Esophagus squamous epithelium (tissue), 5 donors: ENCODE data around the gene CCDC30. TPM values are rescaled to one million over a fixed set of nuclear protein-coding genes. Genes with fewer than 3 reads are reported as not detected.
"Not testable (repeated sequence)": the region's sequence is repeated elsewhere in the genome, so short reads cannot be mapped to it uniquely, and the experiment has no call there.

ENCODE experiments used
- DNase-seq: peaks from one replicate; lab custom pipeline; 2025; lab: John Stamatoyannopoulos, UW
- H3K27ac ChIP-seq, 4 donors: fragments of 200-600 bp; sonication (generic); one replicate each; pipeline ENCODE4 v1.5.1; 2016 to 2019; ENCODE audit warnings: mild to moderate bottlenecking in 1 of 4
- H3K27me3 ChIP-seq, 4 donors: fragments of 200-600 bp; sonication (generic); 1 replicate in 3 of 4; 2 replicates in 1 of 4; pipeline versions ENCODE4 v1.5.1 to v1.6.0; 2017 to 2021; ENCODE audit warnings: antibody characterized with exemption in 1 of 4
- H3K36me3 ChIP-seq, 3 donors: fragments of 200-600 bp; sonication (generic); one replicate each; pipeline ENCODE4 v1.5.1; 2016 to 2019
- H3K4me1 ChIP-seq, 3 donors: fragments of 200-600 bp; sonication (generic); one replicate each; pipeline ENCODE4 v1.5.1; 2017 to 2019
- H3K4me3 ChIP-seq, 4 donors: fragments of 200-600 bp; sonication (generic); 1 replicate in 3 of 4; 2 replicates in 1 of 4; pipeline ENCODE4 v1.5.1; 2016 to 2019; ENCODE audit warnings: mild to moderate bottlenecking in 2 of 4, moderate library complexity in 1 of 4
- H3K9me3 ChIP-seq, 3 donors: fragments of 200-600 bp; sonication (generic); one replicate each; pipeline ENCODE4 v1.5.1; 2016 to 2019
- CTCF ChIP-seq, 6 experiments: fragments of 450-650 bp in 4 of 6; fragments of 200-600 bp in 2 of 6; sonication (generic) in 2 of 6; IDR thresholded peaks; one replicate each; pipeline ENCODE4 v1.5.1; 2016 to 2019; ENCODE audit warnings: antibody characterized with exemption in 6 of 6, mild to moderate bottlenecking in 4 of 6, moderate library complexity in 4 of 6
- POLR2A ChIP-seq, 4 donors: fragments of 450-650 bp; IDR thresholded peaks; one replicate each; pipeline ENCODE4 v1.6.1; 2017; ENCODE audit warnings: antibody characterized with exemption in 4 of 4, mild to moderate bottlenecking in 4 of 4, moderate library complexity in 3 of 4
- WGBS, 2 donors: methylation state at CpG; one replicate each; pipeline ENCODE4 v1.1.5; 2018; 5-methylcytosine and 5-hydroxymethylcytosine counted together
- intact Hi-C: fragments of 100-400 bp; cut with DNase I; formaldehyde crosslinking; loops from one replicate; pipeline ENCODE4 v1.15.0; 2022
- total RNA-seq, 4 donors: library from RNA; depleted of rRNA; stranded (reverse); fragments of >200 nt; gene quantifications; one replicate each; pipeline ENCODE4 v1.1.0, GENCODE V29; 2016
- donor health status: DM: yes; HTN: yes; CAD: no.

Gene CCDC30
- total RNA-seq, 4 donors from 2014 or later: 0.12 to 1.3 (median 0.42) TPM

- Histone ChIP-seq H3K4me1 (peaks cover 0 to 14% (median 0%) of the 10 kb centered on the region in 3 donors), H3K9me3 (no peaks in the 10 kb centered on the region), H3K27me3 (no peaks in the 10 kb centered on the region), H3K27ac (no peak overlapping the region), H3K4me3 (no peak overlapping the region), H3K36me3 (no peaks in the 10 kb centered on the region)
- intact Hi-C loops: no loop called here
- TF ChIP-seq POLR2A (IDR thresholded peaks at IDR 0.05) (no peak), CTCF (IDR thresholded peaks at IDR 0.05) (no peak)
- WGBS, 2 donors: 10 to 37% methylated on average over 2 of the region's 2 CpGs
- no peak for DNase-seq
Observed at GRCh38 chr1:42618866-42619265, 155.8 kb downstream of the CCDC30 start.

GRCh38 chr1:42620307-42620706, 157.2 kb downstream of the CCDC30 start:
- 24 to 29% methylated on average over 2 of the region's 2 CpGs for WGBS, 2 donors

GRCh38 chr1:42621180-42621579, 158.1 kb downstream of the CCDC30 start:
- 88 to 92% methylated on average over 4 of the region's 4 CpGs for WGBS, 2 donors
- H3K27me3 ChIP-seq, H3K27ac ChIP-seq, H3K4me3 ChIP-seq, H3K36me3 ChIP-seq, H3K9me3 ChIP-seq, DNase-seq, intact Hi-C loops: not testable (repeated sequence)
- H3K4me1 ChIP-seq: peaks cover 0 to 14% (median 0%) of the 10 kb centered on the region in 3 donors

More at GRCh38 chr1:42620307-42620706, 157.2 kb downstream of the CCDC30 start:
- Histone ChIP-seq H3K4me3 (no peak overlapping the region), H3K4me1 (peaks cover 0 to 14% (median 0%) of the 10 kb centered on the region in 3 donors), H3K27me3 (no peaks in the 10 kb centered on the region), H3K27ac (no peak overlapping the region), H3K9me3 (no peaks in the 10 kb centered on the region), H3K36me3 (no peaks in the 10 kb centered on the region)
- no peak for TF ChIP-seq POLR2A (IDR thresholded peaks at IDR 0.05)
- no peak for TF ChIP-seq CTCF (IDR thresholded peaks at IDR 0.05)
- no peak for DNase-seq
- intact Hi-C loops: no loop called here

DNA sequence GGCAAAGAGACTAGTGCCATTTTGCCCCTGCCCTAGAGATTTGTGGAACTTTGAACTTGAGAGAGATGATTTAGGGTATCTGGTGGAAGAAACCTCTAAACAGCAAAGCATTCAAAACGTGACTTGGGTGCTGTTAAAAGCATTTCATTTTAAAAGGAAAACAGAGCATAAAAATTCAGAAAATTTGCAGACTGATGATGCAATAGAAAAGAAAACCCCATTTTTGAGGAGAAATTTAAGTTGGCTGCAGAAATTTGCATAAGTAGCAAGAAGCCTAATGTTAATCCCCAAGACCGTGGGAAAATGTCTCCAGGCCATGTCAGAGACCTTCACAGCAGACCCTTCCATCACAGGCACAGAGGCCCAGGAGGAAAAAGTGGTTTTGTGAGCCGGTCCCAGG, 164.1 kb downstream of the CCDC30 start:
- H3K4me1 ChIP-seq, H3K4me3 ChIP-seq, intact Hi-C loops, H3K9me3 ChIP-seq, H3K27ac ChIP-seq, H3K27me3 ChIP-seq, H3K36me3 ChIP-seq, DNase-seq: not testable (repeated sequence)
- 63 to 89% methylated on average over 3 of the region's 3 CpGs for WGBS, 2 donors

DNA sequence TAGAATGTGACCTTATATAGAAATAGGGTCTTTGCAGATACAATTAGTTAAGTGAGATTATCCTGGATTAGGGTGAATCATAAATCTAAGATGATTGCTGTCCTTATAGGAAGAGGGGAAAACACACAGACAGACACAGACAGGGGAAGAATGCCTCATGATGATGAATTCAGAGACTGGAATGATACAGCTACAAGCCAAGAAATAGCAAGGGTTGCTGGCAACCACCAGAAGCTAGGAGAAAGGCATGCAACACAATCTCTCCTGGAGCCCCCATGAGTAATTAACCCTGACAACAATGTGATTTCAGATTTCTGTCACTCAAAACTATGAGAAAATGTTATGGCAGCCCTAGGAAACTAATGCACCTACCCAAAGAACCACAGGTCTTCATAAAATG, 176.0 kb downstream of the CCDC30 start:
- H3K9me3 ChIP-seq: no peaks in the 10 kb centered on the region
- H3K36me3 ChIP-seq: no peaks in the 10 kb centered on the region
- TF ChIP-seq POLR2A (IDR thresholded peaks at IDR 0.05): no peak
- TF ChIP-seq CTCF (IDR thresholded peaks at IDR 0.05): no peak
- no peaks in the 10 kb centered on the region for H3K4me1 ChIP-seq
- intact Hi-C loops: no loop called here
- H3K27ac ChIP-seq: no peak overlapping the region
- no peaks in the 10 kb centered on the region for H3K27me3 ChIP-seq
- DNase-seq: no peak
- no peak overlapping the region for H3K4me3 ChIP-seq

- Histone ChIP-seq H3K27ac (no peak overlapping the region), H3K27me3 (no peaks in the 10 kb centered on the region), H3K4me1 (no peaks in the 10 kb centered on the region), H3K9me3 (peaks cover 0 to 4% (median 0%) of the 10 kb centered on the region in 3 donors), H3K4me3 (no peak overlapping the region), H3K36me3 (no peaks in the 10 kb centered on the region)
- WGBS, 2 donors: 83 to 93% methylated on average over 2 of the region's 2 CpGs
- intact Hi-C loops: no loop called here
- no peak for DNase-seq
- TF ChIP-seq POLR2A (IDR thresholded peaks at IDR 0.05) (no peak), CTCF (IDR thresholded peaks at IDR 0.05) (no peak)
Observed at GRCh38 chr1:42646056-42646455, 183.0 kb downstream of the CCDC30 start.
